D721Med (cell line): ENCODE results near the gene MED4.
A peak's percentile ranks its signal among the peaks of the same experiment; 100 is the strongest.
"Not testable (repeated sequence)": the region's sequence is repeated elsewhere in the genome, so short reads cannot be mapped to it uniquely, and the experiment has no call there.

Experiments used
- DNase-seq: peaks from one replicate; pipeline ENCODE4 v3.0.0; 2011; ENCODE audit warnings: low spot score; ENCODE audit not compliant: insufficient read length
- FAIRE-seq: peaks from 2 replicates; lab custom pipeline; 2011; peaks lifted over from hg19 to GRCh38; lab: Jason Lieb, UNC
- CTCF ChIP-seq: IDR thresholded peaks from 2 replicates; pipeline ENCODE4 v1.5.1; 2012; ENCODE audit warnings: mild to moderate bottlenecking, control low read depth; ENCODE audit not compliant: insufficient read depth; ENCODE audit errors: missing control alignments

Gene MED4

GRCh38 chr13:48072787-48073186 is 22.1 kb downstream of the MED4 start:
- DNase-seq (no peak), FAIRE-seq (no peak)
- TF ChIP-seq CTCF, result no peak

- TF ChIP-seq CTCF, result no peak
- FAIRE-seq (no peak), DNase-seq (no peak)
These were observed 22.6 kb downstream of the MED4 start for GRCh38 chr13:48072304-48072703.

- TF ChIP-seq CTCF, result no peak
- no peak for FAIRE-seq
- no peak for DNase-seq
These were observed 24.0 kb downstream of the MED4 start for GRCh38 chr13:48070942-48071341.

- no peak for DNase-seq
- FAIRE-seq, result no peak
- no peak for TF ChIP-seq CTCF
These were observed 25.3 kb downstream of the MED4 start for GRCh38 chr13:48069573-48069972.

GRCh38 chr13:48068952-48069351 is 26.0 kb downstream of the MED4 start:
- TF ChIP-seq CTCF, result no peak
- DNase-seq, result no peak
- peak; percentile 58 for FAIRE-seq

- DNase-seq (no peak), FAIRE-seq (no peak)
- TF ChIP-seq CTCF, result peak; percentile 47
These were observed 26.9 kb downstream of the MED4 start for GRCh38 chr13:48068036-48068435.

GRCh38 chr13:48066310-48066989 is 28.5 kb downstream of the MED4 start:
- DNase-seq (no peak), FAIRE-seq (no peak)
- no peak for TF ChIP-seq CTCF

GRCh38 chr13:48059951-48060350 is 35.0 kb downstream of the MED4 start:
- FAIRE-seq, DNase-seq: not testable (repeated sequence)

- DNase-seq, FAIRE-seq: not testable (repeated sequence)
These were observed 36.4 kb downstream of the MED4 start for GRCh38 chr13:48058536-48058935.
